Heart left ventricle (tissue), 16 donors: ENCODE data around the gene CCDC167. TPM values are rescaled to one million over a fixed set of nuclear protein-coding genes. Genes with fewer than 3 reads are reported as not detected.

Source experiments
- ATAC-seq, 4 donors: fragments of 200-7000 bp; cut with Tn5 transposase; one replicate each; pipeline ENCODE4 v1.9.1; 2020 to 2022; ENCODE audit warnings: moderate library complexity in 4 of 4, mild to moderate bottlenecking in 3 of 4, moderate number of reproducible peaks in 1 of 4
- DNase-seq, 5 donors: peaks; one replicate each; pipeline ENCODE4 v3.0.0-alpha.2; 2020
- H3K27ac ChIP-seq, 12 donors: fragments of 200-600 bp; sonication (generic) in 4 of 12; one replicate each; pipeline versions ENCODE4 v1.5.0 to v1.8.0; 2016 to 2022; ENCODE audit warnings: mild to moderate bottlenecking in 2 of 12
- H3K27me3 ChIP-seq, 9 donors: fragments of 200-600 bp; sonication (generic) in 2 of 9; one replicate each; pipeline versions ENCODE4 v1.5.1 to v1.8.0; 2016 to 2022; ENCODE audit warnings: mild to moderate bottlenecking in 3 of 9
- H3K36me3 ChIP-seq, 9 donors: fragments of 200-600 bp; sonication (generic) in 2 of 9; one replicate each; pipeline versions ENCODE4 v1.5.0 to v1.8.0; 2018 to 2022; ENCODE audit warnings: mild to moderate bottlenecking in 2 of 9
- H3K4me1 ChIP-seq, 12 donors: fragments of 200-600 bp; sonication (generic) in 4 of 12; one replicate each; pipeline versions ENCODE4 v1.5.0 to v1.8.0; 2016 to 2022; ENCODE audit warnings: mild to moderate bottlenecking in 3 of 12
- H3K4me3 ChIP-seq, 12 donors: fragments of 200-600 bp; sonication (generic) in 4 of 12; one replicate each; pipeline versions ENCODE4 v1.5.0 to v1.8.0; 2017 to 2022; ENCODE audit warnings: mild to moderate bottlenecking in 9 of 12, moderate library complexity in 4 of 12
- H3K9me3 ChIP-seq, 12 donors: fragments of 200-600 bp; sonication (generic) in 4 of 12; one replicate each; pipeline versions ENCODE4 v1.5.0 to v1.8.0; 2016 to 2022; ENCODE audit warnings: mild to moderate bottlenecking in 1 of 12
- POLR2A ChIP-seq, 2 donors: fragments of 450-650 bp; IDR thresholded peaks; one replicate each; pipeline ENCODE4 v1.6.1; 2017; ENCODE audit warnings: antibody characterized with exemption in 2 of 2, mild to moderate bottlenecking in 2 of 2, moderate library complexity in 2 of 2
- WGBS, 4 donors: extraction: QIAGEN DNeasy Blood & Tissue Kit in 2 of 4; methylation state at CpG; one replicate each; pipeline versions ENCODE4 v1.1.5 to v1.1.7; 2013 to 2018; 5-methylcytosine and 5-hydroxymethylcytosine counted together
- intact Hi-C, 10 donors: fragments of 100-400 bp; cut with DNase I; formaldehyde crosslinking; loops; one replicate each; pipeline versions ENCODE4 v1.11.1 to v1.14.2; 2022
- polyA plus RNA-seq, 2 donors: library from polyadenylated mRNA; stranded (reverse); fragments of 200-250 nt; gene quantifications; one replicate each; pipeline ENCODE4 v1.2.3, GENCODE V29; 2013
- total RNA-seq, 9 donors: library from RNA; depleted of rRNA in 2 of 9; stranded (reverse); fragments of >200 nt in 2 of 9; fragmentation: NEBNext Ultra II Directional in 3 of 9; extraction: Animal tissue kit (Norgen Biotek cat#: 25700) in 3 of 9; gene quantifications; one replicate each; pipeline versions ENCODE4 v1.1.0 to v1.2.4, GENCODE V29; 2016 to 2023
- TF ChIP-seq, protein P1 (sequence below), 12 donors: fragments of 200-600 bp; sonication (generic) in 4 of 12; IDR thresholded peaks; one replicate each; pipeline versions ENCODE4 v1.5.0 to v1.8.0; 2018 to 2022; ENCODE audit warnings: antibody characterized with exemption in 12 of 12, mild to moderate bottlenecking in 5 of 12
- donor health status: ischemic (EF 13 %, LVEDD 7.1; RV severe dilation, severe dysfunction).
- donor health status: healthy with polysubstance abuse.
- donor health status: DM: no; HTN: yes; CAD: no.
- donor health status: DM: no; HTN: no; CAD: no.
- donor health status: ischemic (EF 25% LVEDD 6.9; RV normal size, moderate dysfunction).
- donor health status: ischemic (EF 25% LVEDD 5.7; RV mildly dilated, moderate dysfunction).
- donor health status: healthy.
- donor health status: DM: yes; HTN: yes; CAD: no.
- donor health status: ischemic (EF 35%, LVEDD 5.7; RV mildly dilated, moderate dysfunction).
- donor health status: nonischemic (EF 11% LVEDD 7.7; RV severe dilation, severe dysfunction).
- donor health status: DM: yes; HTN: yes; CAD: no.
- donor health status: PGD.
- donor health status: ischemic (EF 29% LVEDD 5.4; RV normal size, mild dysfunction).
- donor health status: nonischemic (EF 23%, LVEDD 6.1; RV moderate dilation, normal function).

The CCDC167 gene
- total and polyA plus RNA-seq, 11 donors = 17.6 to 76.7 (median 27.8) TPM

DNA sequence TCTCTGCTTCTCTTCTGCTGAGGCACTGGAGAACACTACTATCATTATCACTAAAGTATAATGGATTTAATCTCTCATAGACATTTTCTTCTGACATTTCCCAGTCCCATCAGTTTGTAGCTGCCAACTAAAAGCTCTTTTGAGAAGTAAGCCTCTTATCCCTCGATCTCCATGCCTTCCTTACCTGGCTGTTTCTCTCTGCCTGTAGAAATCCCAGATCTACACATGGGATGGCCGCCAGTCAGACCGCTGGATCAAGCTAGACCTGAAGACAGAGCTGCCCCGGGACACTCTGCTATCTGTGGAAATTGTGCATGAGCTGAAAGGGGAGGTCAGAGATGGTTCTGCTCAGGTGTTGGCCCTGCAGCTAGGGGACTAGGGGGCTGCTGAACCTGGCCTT lies 25.4 kb downstream of the CCDC167 start:
- Histone ChIP-seq H3K27me3 (no peaks in the 10 kb centered on the region), H3K4me3 (no peak overlapping the region), H3K36me3 (peaks cover 0 to 97% (median 88%) of the 10 kb centered on the region in 9 donors), H3K27ac (peak overlapping the region in 3 of 12 donors; percentile 56 to 67 (median 61)), H3K9me3 (no peaks in the 10 kb centered on the region), H3K4me1 (peaks cover 0 to 19% (median 6%) of the 10 kb centered on the region in 12 donors)
- 90 to 93% (median 91%) methylated on average over 4 of the region's 4 CpGs for WGBS, 4 donors
- no peak for DNase-seq
- intact Hi-C loops = no loop called here
- no peak for TF ChIP-seq POLR2A (IDR thresholded peaks at IDR 0.05)
- TF ChIP-seq, protein P1, sequence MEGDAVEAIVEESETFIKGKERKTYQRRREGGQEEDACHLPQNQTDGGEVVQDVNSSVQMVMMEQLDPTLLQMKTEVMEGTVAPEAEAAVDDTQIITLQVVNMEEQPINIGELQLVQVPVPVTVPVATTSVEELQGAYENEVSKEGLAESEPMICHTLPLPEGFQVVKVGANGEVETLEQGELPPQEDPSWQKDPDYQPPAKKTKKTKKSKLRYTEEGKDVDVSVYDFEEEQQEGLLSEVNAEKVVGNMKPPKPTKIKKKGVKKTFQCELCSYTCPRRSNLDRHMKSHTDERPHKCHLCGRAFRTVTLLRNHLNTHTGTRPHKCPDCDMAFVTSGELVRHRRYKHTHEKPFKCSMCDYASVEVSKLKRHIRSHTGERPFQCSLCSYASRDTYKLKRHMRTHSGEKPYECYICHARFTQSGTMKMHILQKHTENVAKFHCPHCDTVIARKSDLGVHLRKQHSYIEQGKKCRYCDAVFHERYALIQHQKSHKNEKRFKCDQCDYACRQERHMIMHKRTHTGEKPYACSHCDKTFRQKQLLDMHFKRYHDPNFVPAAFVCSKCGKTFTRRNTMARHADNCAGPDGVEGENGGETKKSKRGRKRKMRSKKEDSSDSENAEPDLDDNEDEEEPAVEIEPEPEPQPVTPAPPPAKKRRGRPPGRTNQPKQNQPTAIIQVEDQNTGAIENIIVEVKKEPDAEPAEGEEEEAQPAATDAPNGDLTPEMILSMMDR (IDR thresholded peaks at IDR 0.05) = no peak
- ATAC-seq = no peak

DNA sequence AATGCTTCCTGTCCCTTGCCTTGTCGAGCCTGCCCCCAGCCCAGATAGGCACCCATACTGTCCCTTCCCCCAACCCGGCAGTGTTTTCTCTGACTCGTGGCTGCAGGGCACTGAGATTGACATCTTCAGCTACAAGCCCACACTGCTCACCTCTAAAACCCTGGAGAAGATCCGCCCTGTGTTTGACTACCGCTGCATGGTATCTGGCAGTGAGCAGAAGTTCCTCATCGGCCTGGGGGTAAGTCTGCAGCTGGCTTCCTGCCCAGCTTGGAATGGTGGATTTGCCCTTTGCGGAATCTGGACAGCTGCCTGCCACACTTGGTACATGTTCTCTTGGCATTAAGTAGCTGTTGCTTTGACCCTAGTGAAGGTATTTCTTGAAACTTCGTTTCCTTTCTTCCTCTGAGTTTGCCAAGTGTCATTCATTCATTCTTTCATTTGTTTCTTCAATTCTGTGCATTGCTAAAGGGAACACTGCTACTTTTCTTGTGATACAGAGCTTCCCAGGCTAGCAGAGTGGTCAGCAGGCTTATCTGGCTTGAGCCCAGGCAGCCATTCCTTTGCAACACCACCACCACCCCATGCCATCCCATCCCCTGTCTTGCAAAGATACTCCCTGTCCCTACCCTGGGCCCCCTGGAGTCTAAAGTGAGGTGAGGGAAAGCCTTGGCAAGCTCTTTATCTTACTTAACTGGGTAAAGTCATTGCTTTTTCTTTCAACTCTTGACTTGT lies 26.2 kb downstream of the CCDC167 start:
- DNase-seq (peak; percentile 73 to 90 (median 80)), ATAC-seq (peak; percentile 85 to 90 (median 88))
- Histone ChIP-seq H3K9me3 (no peaks in the 10 kb centered on the region), H3K36me3 (peaks cover 0 to 96% (median 85%) of the 10 kb centered on the region in 9 donors), H3K4me1 (peaks cover 0 to 19% (median 6%) of the 10 kb centered on the region in 12 donors), H3K27me3 (no peaks in the 10 kb centered on the region), H3K27ac (peak overlapping the region in 10 of 12 donors; percentile 1 to 75 (median 32)), H3K4me3 (no peak overlapping the region)
- WGBS, 4 donors = 36 to 55% (median 44%) methylated on average over 8 of the region's 8 CpGs
- TF ChIP-seq, protein P1 (IDR thresholded peaks at IDR 0.05) = no peak
- no peak for TF ChIP-seq POLR2A (IDR thresholded peaks at IDR 0.05)
- intact Hi-C loops = no loop called here

DNA sequence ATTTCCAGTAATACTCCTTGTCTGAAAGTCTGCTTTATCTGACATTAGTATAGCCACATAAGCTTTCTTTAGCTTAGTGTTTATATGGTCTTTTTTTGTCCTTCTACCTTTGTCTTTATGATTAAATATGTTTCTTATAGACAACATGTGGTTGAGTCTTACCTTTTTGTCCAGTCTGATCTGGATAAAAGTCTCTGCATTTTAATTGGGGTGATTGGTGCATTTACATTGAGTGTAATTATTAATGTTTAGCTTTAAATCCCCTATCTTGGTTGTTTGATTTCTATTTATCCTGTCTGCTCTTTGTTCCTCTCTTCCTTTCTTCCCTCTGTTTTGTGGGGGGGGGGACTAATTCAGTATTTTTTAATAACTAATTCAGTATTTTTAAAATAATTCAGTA lies 32.0 kb downstream of the CCDC167 start:
- no peak for ATAC-seq
- peaks cover 0 to 4% (median 0%) of the 10 kb centered on the region in 12 donors for H3K4me1 ChIP-seq
- no peak overlapping the region for H3K27ac ChIP-seq
- intact Hi-C loops = no loop called here
- no peak for TF ChIP-seq POLR2A (IDR thresholded peaks at IDR 0.05)
- TF ChIP-seq, protein P1 (IDR thresholded peaks at IDR 0.05) = no peak
- H3K4me3 ChIP-seq = no peak overlapping the region
- peaks cover 0 to 80% (median 65%) of the 10 kb centered on the region in 9 donors for H3K36me3 ChIP-seq
- peaks cover 0 to 31% (median 11%) of the 10 kb centered on the region in 12 donors for H3K9me3 ChIP-seq
- no peaks in the 10 kb centered on the region for H3K27me3 ChIP-seq
- DNase-seq = no peak

DNA sequence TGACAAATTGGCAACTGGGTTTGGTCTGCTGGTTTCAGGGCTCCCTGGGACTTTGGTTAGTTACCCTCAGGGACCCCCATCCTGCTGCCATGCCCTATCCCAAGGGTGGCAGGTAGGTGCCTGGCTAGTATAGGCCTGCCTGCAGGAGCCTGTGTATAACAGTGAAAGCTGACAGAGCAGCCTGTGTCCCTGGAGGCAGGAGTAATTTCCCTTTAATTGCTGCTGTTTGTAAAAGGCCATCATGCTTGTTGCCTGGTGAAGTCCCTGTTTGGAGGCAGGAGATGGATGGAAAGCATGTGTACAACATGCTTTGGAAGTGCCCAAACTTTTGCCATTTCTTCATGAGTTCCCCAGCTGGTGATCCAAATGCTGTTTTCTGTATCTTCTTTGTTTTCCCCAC lies 36.6 kb downstream of the CCDC167 start:
- Histone ChIP-seq H3K27me3 (no peaks in the 10 kb centered on the region), H3K4me3 (no peak overlapping the region), H3K9me3 (peaks cover 0 to 27% (median 11%) of the 10 kb centered on the region in 12 donors), H3K27ac (no peak overlapping the region), H3K36me3 (peaks cover 0 to 92% (median 79%) of the 10 kb centered on the region in 9 donors), H3K4me1 (no peaks in the 10 kb centered on the region)
- no peak for DNase-seq
- no peak for ATAC-seq
- TF ChIP-seq, protein P1 (IDR thresholded peaks at IDR 0.05) = no peak
- no peak for TF ChIP-seq POLR2A (IDR thresholded peaks at IDR 0.05)
- intact Hi-C loops = no loop called here
